ENCODE results near the gene NUDT13.

Gene NUDT13

GRCh38 chr10:73166972-73167371 is 56.7 kb downstream of the NUDT13 start:
- DNase-seq (no peak), ATAC-seq (no peak)

- ATAC-seq (no peak), DNase-seq (peak; percentile 26)
These were observed 57.2 kb downstream of the NUDT13 start for GRCh38 chr10:73167458-73167782.

- ATAC-seq, result peak; percentile 98
These were observed 57.7 kb downstream of the NUDT13 start, which contains the start of the genes ECD and FAM149B1 for GRCh38 chr10:73167783-73168464. Gene ECD, minus strand, starts transcription at chr10:73168008. Its CDS starts 4,071 bp downstream, at chr10:73163937. Gene FAM149B1, plus strand, starts transcription at chr10:73168119. Its CDS starts 221 bp downstream, at chr10:73168340.

GRCh38 chr10:73168465-73168803 is 58.2 kb downstream of the NUDT13 start:
- DNase-seq (no peak), ATAC-seq (no peak)

More at GRCh38 chr10:73167783-73168464, 57.7 kb downstream of the NUDT13 start, which contains the start of the genes ECD and FAM149B1:
- peak; percentile 94 for DNase-seq

GRCh38 chr10:73169320-73169719 is 59.1 kb downstream of the NUDT13 start:
- ATAC-seq, result no peak
- DNase-seq, result no peak

- ATAC-seq, result no peak
- no peak for DNase-seq
These were observed 62.6 kb downstream of the NUDT13 start for GRCh38 chr10:73172867-73173266.

GRCh38 chr10:73174148-73174925 is 64.1 kb downstream of the NUDT13 start:
- no peak for ATAC-seq
- no peak for DNase-seq

Data from stimulated activated naive CD8-positive, alpha-beta T cell treated with anti-CD3 and anti-CD28 coated beads, Interleukin-15, Interleukin-2, amounts not matched to agents 100 U/mL and 50 U/mL, for 24 hours (primary cell).